OCI-M2 (cell line): ENCODE data around the gene CAMKMT.

Source experiments
- DNase-seq: peaks from one replicate; lab custom pipeline; 2025; ENCODE audit not compliant: unreplicated experiment; lab: John Stamatoyannopoulos, UW

Gene CAMKMT

DNA sequence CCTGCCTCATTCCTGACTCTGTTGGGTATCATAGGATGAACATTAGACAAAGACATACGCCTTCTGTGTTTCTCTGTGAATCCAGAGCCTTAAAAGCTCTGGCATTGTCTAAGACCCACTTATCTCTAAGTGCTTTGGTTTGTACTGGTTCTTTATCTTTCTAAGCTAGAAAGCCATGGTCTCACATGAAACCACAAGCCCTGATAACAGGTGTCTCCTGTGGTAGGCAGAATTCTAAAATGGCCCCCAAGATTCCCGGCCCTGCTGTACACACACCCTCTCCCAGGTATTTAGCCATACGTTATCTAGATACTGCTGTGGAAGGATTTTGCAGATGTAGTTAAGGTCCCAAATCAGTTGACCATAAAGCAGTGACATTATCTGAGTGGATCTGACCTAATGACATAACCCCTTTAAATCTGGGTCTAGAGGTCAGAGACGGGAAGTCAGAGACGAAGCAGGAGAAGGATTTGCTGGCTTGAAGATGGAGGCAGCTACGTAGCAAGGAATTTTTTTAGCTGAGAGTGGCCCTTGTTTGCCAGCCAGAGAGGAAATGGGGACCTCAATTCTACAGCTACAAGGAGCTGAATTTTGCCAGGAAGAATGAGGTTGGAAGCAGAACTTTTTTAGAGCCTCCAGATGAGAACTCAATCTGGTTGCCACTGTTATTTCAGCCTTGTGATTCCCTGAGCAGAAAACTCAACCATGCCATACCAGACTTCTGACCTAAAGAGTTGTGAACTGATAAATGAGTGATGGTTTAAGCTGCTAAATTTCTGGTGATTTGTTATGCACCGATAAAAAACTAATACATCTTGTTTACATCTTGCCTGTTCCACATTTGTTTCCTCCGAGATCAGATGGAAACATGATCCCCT is 186.7 kb downstream of the CAMKMT start:
- no peak for DNase-seq

DNA sequence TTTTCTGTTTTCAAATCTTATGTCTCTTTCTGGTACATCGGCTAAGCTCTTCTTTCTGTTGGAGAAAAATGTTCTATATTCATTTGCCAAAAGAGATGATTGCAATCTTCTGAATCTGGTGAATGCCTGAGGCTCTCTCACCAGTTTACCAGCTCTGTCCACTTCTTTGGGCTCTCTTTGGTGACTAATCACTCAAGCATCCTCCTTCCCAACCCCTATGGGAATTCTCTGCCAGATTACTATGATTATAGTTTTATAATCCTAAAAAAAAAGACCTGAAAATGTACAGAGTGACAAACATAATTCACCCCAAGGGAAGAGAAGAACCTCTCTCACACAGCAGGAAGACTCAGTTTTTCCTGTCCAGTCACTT is 187.3 kb downstream of the CAMKMT start:
- no peak for DNase-seq

DNA sequence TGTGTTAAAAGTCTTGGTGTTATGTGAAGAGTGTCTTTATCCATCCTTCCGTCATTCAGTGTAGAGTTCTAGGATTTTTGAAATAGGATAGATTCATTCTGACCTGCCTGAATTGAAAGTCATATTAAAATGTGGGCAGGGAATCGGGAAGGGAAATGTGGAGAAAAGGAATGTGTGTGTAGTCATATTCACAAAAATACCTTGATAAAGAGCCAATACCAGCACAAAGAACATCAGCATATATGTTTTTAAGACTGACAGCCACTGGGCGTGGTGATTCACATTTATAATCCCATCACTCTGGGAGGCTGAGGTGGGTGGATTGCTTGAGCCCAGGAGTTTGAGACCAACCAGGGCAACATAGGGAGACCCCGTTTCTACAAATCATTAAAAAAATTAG is 188.1 kb downstream of the CAMKMT start:
- DNase-seq, result no peak

- DNase-seq, result no peak
These were observed 188.8 kb downstream of the CAMKMT start for GRCh38 chr2:44550561-44550960.

DNA sequence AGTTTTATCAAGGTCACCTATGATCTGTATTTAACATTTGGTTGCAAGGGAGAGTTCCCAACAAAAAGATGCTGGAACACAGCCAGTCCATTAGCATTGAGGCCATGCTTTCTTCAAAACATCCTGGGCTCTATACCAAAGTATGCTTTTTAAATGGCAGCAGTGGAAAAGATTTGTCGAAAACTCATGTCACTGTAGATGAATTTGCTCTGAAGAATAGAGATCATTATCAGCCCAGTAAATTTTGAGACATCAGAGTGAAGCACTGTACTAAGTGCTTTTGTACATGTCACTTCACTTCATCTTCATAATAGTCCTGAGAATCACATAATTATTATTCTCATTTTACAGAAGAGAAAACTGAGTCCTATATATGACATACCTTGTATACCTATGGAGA is 189.8 kb downstream of the CAMKMT start:
- DNase-seq, result no peak

DNA sequence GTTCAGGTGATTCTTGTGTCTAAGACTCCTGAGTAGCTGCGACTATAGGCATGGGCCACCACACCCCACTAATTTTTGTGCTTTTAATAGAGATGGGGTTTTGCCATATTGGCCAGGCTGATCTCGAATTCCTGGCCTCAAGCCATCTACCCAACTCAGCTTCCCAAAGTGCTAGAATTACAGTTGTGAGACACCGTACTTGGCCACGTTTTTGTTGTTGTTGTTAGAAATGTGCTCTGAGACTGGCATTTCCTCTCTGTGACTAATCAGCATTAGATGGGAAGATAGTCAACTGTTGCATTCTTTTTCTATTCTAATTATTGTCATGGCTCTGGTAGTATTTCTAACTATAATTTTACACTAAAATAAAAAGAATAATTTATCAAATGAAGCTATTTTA is 191.7 kb downstream of the CAMKMT start:
- no peak for DNase-seq

DNA sequence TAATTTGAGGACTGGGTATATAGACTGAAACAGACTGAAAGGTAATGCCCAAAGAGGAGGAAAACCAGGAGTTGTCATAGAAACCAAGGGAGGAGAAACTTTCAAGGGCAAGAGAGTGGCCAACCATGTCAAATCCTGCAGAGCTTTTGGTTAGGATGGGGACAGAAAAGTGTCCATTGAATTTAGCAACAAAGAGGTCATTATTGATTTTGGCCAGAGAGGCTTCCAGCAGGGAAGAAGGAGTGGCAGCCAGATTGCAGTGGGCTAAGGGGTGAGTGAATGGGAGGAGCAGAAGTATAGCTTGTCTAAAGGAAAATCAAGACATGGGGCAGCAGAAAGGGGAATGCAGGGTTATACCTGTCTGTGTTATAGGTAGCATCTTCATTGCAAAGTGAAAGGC is 194.0 kb downstream of the CAMKMT start:
- DNase-seq, result no peak

DNA sequence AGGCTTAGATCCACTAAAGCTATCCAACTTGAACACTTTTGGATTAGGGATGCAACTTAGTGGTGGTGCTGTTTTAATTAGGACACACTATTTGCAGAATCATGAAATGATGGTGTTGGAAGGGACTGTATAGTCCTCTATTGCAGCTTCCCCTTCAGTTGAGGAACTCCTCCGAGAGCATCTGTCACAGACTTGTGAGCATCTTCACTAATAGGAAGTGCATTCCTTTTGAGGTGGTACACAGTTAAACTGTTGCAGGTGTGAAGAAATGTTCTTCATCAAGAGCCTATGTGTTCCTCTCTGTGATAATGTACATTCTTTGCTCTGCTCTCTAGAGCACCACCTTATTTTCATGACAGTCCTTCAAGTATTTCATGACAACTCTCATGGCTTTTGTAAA is 197.4 kb downstream of the CAMKMT start:
- DNase-seq, result no peak

DNA sequence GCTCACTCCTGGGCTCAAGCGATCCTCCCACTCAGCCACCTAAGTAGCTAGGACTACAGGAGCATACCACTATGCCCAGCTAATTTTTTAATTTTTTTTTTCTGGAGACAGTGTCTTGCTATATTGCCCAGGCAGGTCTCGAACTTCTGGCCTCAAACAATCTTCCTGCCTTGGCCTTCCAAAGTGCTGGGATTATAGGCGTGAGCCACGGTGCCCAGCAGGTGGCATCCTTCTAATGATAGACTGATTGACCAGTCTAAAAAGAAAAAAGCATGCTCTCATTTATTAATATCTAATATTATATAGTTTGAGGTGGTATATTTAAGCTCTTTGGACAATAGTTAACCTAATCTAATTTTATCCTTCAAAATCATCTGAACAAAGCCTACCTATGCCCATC is 198.6 kb downstream of the CAMKMT start:
- DNase-seq, result no peak

GRCh38 chr2:44560941-44561340 is 199.2 kb downstream of the CAMKMT start:
- DNase-seq, result no peak

DNA sequence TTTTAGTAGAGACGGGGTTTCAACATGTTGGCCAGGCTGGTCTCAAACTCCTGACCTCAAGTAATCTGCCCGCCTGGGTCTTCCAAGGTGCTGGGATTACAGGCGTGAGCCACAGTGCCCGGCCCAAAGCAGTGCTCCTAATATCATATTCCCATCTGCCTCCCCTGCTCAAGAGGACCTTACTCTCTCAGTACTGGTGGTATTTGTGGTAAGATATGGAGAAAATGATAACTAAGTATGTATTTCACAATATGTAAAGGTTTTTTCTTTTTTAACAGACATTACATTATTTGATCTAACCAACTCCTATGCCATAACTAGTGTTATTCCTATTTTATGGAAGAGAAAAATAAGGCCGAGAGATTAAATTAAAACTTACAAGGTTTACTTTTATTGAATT is 201.0 kb downstream of the CAMKMT start:
- no peak for DNase-seq

- DNase-seq, result no peak
These were observed 203.0 kb downstream of the CAMKMT start for GRCh38 chr2:44564752-44565151.

GRCh38 chr2:44566059-44566458 is 204.3 kb downstream of the CAMKMT start:
- DNase-seq, result no peak

DNA sequence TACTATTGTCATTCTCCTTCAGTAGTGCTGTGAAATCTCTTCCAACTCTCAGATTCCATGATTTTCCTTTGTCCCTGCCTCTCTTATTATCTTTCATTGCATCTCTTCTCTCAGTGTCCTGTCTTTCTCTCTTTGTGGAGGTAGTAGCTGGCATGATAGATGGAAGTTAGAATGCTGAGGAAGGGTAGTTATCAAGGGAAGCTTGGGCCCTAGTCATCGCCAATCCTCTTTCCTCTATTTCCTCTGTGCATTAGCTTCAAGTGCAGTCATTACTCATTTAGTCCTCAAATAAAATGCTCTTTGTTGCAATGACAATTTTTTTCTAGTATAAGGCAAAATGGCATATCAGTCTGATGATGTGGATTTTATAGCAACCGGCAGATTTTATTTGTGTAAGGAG is 207.7 kb downstream of the CAMKMT start:
- DNase-seq, result no peak

- no peak for DNase-seq
These were observed 208.5 kb downstream of the CAMKMT start for GRCh38 chr2:44570271-44570670.

DNA sequence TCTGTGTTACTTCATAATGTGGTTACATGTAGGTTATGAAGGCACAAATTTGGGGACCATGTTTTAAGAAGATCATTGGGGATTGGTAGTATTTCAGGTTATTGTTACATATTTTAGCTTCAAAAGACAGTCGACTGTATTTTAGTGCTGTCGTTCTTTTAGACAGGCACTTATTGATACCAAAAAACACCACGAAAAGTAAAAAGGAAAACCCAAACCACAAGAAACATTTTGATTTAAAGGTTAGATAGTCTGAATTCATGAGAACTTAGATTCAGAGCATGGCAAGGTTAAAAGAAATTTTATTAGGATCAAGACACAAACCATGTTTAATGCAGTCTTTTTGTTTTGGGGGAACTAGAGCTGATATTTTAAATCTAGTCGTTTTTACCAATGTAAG is 209.0 kb downstream of the CAMKMT start:
- DNase-seq, result no peak

DNA sequence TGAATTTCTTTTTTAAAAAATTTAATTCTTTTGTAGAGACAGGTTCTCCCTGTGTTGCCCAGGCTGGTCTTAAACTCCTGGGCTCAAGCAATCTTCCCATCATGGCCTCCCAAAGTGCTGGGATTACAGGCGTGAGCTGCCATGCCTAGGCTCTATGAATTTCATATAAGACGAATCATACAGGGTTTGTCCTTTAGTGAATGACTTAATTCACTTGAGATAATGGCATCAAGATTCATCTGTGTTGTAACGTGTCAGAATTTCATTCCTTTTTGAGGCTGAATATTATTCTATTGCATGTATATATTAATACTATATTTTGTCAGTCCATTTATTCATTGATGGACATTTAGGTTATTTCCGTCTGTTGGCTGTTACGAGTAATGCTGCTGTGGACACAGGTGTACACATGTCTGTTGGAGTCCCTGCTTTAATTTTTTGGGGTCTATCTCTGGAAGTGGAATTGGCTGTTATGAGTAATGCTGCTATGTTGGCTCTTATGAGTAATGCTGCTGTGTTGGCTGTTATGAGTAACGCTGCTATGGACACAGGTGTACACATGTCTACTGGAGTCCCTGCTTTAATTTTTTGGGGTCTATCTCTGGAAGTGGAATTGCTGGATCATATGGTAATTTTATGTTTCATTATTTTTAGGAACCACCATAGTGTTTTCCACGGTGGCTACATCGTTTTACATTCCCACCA is 210.6 kb downstream of the CAMKMT start:
- no peak for DNase-seq

DNA sequence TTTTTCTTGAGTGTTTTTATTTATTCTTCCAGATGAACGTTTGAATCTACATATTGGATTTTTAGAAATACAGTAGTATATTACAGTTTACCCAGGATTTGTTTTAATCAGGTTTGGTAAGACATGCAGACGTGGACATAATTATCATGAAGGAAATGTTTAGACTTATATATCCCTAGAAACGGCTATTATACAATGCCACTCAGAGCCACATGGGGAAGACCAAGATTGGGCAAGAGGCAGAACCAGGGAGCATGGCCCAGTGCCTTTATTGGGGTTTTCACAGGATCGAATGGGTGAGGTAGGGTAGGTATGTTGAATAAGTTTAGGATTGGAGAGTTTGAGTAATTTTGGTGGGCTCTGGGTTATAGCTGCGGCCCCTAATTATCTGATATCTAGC is 212.2 kb downstream of the CAMKMT start:
- DNase-seq, result no peak

DNA sequence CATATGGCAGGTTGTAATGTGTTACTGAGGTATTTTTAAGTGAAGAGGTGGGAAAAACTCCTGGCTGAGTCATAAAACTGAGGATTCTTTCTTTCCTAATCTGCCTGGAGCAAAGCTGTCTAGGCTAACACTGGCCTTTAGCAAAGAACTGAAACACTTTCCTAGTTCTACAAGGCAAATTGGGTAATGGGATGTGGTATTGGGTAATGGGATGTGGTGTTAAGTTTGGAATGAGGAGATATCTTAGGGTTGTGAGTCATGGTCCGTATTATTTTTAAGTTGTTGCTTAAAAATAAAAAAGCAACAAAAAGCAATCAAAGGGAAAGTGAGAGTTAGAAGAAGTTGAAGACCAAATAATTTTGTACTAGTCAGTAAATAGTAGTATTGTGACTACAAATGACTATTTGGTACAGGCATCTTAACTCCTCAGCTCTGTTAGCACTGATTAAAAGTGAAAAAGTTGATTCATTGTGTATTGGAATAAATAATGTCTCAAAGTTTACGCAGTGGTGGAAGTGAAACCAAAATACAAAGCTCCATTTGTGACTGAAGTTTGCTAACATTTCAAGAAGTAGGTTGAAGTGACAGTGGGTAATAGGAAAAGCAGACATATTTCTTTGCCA is 216.8 kb downstream of the CAMKMT start:
- no peak for DNase-seq

DNA sequence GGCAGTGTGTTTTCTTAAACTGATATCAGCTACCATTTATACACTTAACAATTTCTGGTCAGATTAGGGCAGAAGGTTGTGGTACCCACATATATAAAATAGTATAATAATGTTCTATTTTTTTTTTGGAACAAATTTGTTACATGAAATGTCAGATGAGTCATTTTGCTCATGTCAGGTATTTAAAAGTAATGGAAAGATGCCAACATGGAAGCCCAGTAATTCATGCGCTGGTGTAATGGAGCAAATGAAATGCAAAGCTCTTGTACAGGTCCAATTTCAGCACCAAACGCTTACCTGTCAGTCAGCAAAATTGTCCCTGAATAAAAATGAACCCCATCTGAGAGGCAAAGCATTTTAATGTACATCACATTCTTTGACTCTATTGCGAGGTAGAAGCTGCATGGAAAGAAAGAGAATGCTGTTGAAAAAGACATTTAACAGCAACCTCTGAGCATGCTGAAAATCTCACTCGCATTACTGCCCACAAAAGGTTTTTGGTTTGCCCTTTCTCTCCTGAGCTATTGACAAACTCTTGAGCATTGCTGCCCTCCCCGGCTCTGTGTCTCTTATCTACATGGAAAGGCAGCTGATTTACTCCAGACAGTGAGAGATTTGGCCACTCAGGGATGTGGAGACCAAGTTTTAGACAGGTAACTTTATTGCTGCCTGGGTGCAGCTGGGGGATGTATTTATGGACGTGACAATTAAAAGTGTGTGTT is 217.5 kb downstream of the CAMKMT start:
- no peak for DNase-seq

DNA sequence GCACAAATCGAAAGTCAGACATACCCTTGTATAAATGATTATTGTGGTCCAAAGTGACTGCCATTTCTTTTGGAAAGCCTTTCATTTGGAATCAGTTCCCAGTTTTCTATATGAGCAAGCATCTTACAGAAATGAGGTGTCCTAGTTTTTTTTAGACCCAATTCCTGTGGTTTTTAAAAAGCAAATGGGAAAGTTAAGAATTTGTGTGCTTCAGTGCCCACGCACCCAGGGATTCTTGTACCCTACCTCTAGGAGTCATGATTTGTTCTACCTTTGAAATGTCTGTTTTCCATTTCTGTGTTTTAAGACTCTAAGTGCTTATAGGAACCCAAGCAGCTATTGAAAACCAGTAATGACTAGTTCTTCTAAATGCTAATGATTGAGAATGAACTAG is 218.1 kb downstream of the CAMKMT start:
- DNase-seq, result no peak
